BJ (cell line): ENCODE measurements around the gene ASAP2. TPM values are rescaled to one million over a fixed set of nuclear protein-coding genes. Genes with fewer than 3 reads are reported as not detected.
A peak's percentile ranks its signal among the peaks of the same experiment; 100 is the strongest.

Source experiments
- CTCF ChIA-PET: fragments of 350-600 bp; formaldehyde crosslinking; extraction: SDS; loops from one replicate; lab custom pipeline; 2021; ENCODE audit warnings: antibody characterized with exemption, inconsistent platforms; lab: Yijun Ruan, JAX
- POLR2A ChIA-PET: fragments of 300-600 bp; sonication (Branson Sonifier 250); formaldehyde crosslinking; extraction: SDS; loops from one replicate; lab custom pipeline; 2021; ENCODE audit warnings: antibody characterized with exemption; lab: Charles Lee
- DNase-seq: peaks from one replicate; pipeline ENCODE4 v3.0.0-alpha.2; 2011; ENCODE audit warnings: low read depth
- H3K27me3 ChIP-seq: 2 replicates; pipeline ENCODE4 v1.6.0; 2011; ENCODE audit warnings: low read length; ENCODE audit not compliant: control insufficient read depth, insufficient read depth
- H3K36me3 ChIP-seq: 2 replicates; pipeline ENCODE4 v1.5.1; 2011; ENCODE audit warnings: low read length; ENCODE audit not compliant: control insufficient read depth, insufficient read depth
- H3K4me3 ChIP-seq: 2 replicates; pipeline ENCODE4 v1.5.1; 2011; ENCODE audit warnings: low read depth, mild to moderate bottlenecking, control low read depth, low read length
- polyA minus RNA-seq: library from RNA; depleted of rRNA, polyadenylated mRNA; stranded (reverse); fragments of >200 nt; gene quantifications from 2 replicates; pipeline ENCODE4 v1.2.3, GENCODE V29; 2011; rRNA and poly(A)+ RNA removed
- polyA plus RNA-seq: library from polyadenylated mRNA; depleted of rRNA; stranded (reverse); fragments of >200 nt; gene quantifications from 2 replicates; pipeline ENCODE4 v1.2.3, GENCODE V29; 2011; rRNA removed
- TF ChIP-seq, protein P1 (sequence below): IDR thresholded peaks from 2 replicates; pipeline ENCODE4 v1.5.1; 2011; ENCODE audit warnings: low read depth, mild to moderate bottlenecking, control low read depth, inconsistent platforms, low read length, moderate library complexity; ENCODE audit not compliant: insufficient read depth

ASAP2 gene
- polyA plus RNA-seq (14.1 and 18.2 TPM in 2 replicates), polyA minus RNA-seq (19.3 and 19.9 TPM in 2 replicates)

DNA sequence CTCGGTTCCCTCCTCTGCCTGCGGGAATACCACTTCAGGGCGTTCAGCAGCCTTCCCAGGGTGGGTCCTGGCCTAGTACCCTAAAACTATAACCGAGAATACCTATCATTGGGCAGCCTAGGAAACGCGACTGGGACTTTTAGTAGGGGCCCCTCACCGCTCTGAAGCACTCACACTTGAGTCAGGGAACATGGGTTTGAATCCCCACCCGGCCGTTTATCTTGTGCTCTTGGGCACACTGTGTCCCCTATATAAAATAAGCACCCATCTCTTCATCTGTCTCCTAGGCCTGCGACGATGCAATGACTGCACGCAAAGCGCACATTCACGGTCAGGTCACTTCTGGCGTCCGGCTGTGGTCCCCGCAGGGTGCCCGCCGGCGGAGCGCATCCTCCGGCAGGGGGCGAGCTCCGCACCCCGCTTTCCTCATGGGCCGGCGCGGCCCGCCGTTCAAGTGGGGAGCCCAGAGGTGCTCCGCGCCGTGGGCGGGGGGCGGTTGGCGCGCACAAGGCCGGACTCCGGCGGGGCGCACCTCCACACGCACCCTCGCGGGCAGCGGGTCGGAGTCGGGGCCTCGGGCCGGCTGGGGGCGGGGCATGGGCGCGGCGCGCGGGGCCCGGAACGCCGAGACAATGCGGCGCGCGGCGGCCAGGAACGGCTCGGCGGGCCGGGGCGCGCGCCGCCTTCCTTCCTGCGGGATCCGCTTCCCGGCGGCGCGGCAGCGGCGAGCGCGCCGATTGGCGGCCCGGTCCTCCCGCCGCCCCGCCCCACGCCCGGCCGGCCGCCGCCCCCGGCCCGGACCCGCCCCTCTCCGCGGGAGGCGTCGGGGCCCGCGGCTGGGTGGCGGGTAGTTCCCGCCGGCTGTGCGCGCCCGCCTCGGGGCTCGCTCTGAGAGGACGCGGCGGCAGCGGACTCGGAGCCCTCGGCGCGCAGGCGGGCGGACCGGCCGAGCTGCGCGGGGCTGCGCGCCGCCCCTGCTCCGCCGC is at the start of gene ASAP2:
Gene ASAP2 (plus strand): TSS at position 850 of the 986 bp plus-strand sequence. CDS start 293 bp downstream, outside the sequence.
- POLR2A ChIA-PET: no interaction called here
- no peak for DNase-seq
- TF ChIP-seq, protein P1, sequence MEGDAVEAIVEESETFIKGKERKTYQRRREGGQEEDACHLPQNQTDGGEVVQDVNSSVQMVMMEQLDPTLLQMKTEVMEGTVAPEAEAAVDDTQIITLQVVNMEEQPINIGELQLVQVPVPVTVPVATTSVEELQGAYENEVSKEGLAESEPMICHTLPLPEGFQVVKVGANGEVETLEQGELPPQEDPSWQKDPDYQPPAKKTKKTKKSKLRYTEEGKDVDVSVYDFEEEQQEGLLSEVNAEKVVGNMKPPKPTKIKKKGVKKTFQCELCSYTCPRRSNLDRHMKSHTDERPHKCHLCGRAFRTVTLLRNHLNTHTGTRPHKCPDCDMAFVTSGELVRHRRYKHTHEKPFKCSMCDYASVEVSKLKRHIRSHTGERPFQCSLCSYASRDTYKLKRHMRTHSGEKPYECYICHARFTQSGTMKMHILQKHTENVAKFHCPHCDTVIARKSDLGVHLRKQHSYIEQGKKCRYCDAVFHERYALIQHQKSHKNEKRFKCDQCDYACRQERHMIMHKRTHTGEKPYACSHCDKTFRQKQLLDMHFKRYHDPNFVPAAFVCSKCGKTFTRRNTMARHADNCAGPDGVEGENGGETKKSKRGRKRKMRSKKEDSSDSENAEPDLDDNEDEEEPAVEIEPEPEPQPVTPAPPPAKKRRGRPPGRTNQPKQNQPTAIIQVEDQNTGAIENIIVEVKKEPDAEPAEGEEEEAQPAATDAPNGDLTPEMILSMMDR: peak; percentile 76
- H3K27me3 ChIP-seq: no peaks in the 10 kb centered on the region
- CTCF ChIA-PET: interaction anchor here (0.6 to 2.6 kb wide), 23 partner anchors 12 to 216 kb away, joined by 3 to 13 read pairs (median 4); no protein-coding TSS in a partner anchor
- no peaks in the 10 kb centered on the region for H3K36me3 ChIP-seq
- H3K4me3 ChIP-seq: peak within 1 kb of the TSS; percentile 85

DNA sequence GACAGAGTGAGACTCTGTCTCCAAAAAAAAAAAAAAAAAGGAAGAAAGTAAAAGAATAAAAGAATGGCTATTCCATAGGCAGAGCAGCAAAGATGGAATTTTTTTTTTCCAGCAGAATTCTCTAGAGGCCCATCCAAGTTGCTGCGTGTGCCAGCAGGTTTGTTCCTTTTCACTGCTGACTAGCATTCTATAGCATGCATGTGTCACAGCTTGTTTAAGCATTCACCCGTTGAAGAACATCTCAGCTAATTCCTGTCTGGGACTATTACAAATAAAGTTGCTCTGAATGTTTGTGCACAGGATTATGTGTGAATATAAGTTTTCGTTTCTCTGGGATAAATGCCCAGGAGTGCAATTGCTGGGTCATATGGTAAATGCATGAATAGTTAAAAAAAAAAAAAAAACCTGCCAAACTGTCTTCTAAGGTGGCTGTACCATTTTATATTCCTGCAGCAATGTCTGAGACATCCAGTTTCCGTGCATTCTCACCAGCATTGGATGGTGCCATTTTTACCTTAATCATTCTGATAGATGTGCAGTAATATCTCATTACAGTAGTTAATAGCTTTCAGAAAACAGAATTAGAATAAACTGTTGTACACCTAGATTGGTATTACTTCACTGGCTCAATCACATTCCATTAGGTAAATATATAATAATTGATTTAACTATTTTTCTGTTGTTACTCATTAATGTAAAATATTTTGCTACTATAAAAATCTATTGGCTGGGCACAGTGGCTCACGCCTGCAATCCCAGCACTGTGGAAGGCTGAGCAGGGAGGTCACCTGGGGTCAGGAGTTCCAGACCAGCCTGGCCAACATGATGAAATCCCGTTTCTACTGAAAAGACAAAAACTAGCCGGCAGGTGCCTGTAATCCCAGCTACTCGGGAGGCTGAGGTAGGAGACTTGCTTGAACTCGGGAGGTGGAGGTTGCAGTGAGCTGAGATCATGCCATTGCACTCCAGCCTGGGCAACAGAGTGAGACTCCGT is 47.5 kb upstream of the ASAP2 start:
- POLR2A ChIA-PET: no interaction called here
- CTCF ChIA-PET: interaction anchor here (0.6 to 1.0 kb wide), 3 partner anchors 8 to 210 kb away, joined by 3 read pairs; no protein-coding TSS in a partner anchor

DNA sequence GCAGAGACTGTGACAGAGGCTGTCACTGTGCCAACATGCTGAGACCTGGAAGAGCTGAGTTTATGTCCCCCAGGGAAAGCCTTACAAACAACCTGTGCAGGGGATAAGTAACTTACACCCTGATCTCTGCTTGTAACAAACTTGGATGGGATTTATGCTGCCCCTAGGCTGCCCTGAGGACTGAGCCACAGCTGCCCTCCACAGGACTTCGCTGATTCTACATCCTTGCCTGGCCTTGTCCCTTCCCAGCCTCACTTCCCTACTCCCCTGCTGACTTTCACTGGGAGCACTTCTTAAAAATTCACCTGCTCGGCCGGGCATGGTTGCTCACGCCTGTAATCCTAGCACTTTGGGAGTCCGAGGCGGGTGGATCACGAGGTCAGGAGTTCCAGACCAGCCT is 45.9 kb upstream of the ASAP2 start:
- no peaks in the 10 kb centered on the region; the same call in 1 of the 2 replicates for H3K27me3 ChIP-seq
- no peak for DNase-seq
- TF ChIP-seq, protein P1: no peak
- CTCF ChIA-PET: interaction anchor here (1.8 kb wide), 1 partner anchor 18 kb away, joined by 6 read pairs; no protein-coding TSS in a partner anchor
- POLR2A ChIA-PET: no interaction called here
- no peaks in the 10 kb centered on the region for H3K36me3 ChIP-seq
- H3K4me3 ChIP-seq: no peak overlapping the region

More for the DNA sequence above, 47.5 kb upstream of the ASAP2 start:
- TF ChIP-seq, protein P1: no peak
- DNase-seq: no peak
- Histone ChIP-seq H3K36me3 (no peaks in the 10 kb centered on the region), H3K27me3 (no peaks in the 10 kb centered on the region; the same call in 1 of the 2 replicates), H3K4me3 (no peak overlapping the region)

DNA sequence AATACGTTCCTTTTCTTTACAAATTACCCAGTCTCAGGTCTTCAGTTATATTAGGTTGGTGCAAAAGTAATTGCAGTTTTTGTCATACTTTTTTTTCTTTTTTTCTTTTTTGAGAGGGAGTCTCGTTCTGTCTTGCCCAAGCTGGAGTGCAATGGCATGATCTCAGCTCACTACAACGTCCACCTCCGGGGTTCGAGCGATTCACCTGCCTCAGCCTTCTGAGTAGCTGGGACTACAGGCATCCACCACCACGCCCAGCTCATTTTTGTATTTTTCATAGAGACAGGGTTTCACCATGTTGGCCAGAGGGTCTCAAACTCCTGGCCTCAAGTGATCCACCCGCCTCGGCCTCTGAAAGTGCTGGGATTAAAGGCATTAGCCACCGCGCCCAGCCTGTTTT is 43.8 kb upstream of the ASAP2 start:
- ChIA-PET POLR2A (interaction anchor here (0.7 kb wide), 1 partner anchor 12 kb away, joined by 4 read pairs; no protein-coding TSS in a partner anchor), CTCF (interaction anchor here (1.2 to 2.8 kb wide), 3 partner anchors 28 to 43 kb away, joined by 3 to 9 read pairs (median 4); partner anchors contain the start of gene ASAP2)
- Histone ChIP-seq H3K27me3 (no peaks in the 10 kb centered on the region), H3K4me3 (no peak overlapping the region), H3K36me3 (no peaks in the 10 kb centered on the region)
- TF ChIP-seq, protein P1: no peak
- DNase-seq: no peak
